HepG2 (cell line): Measurements from ENCODE around the gene DCAKD. TPM values are rescaled to one million over a fixed set of nuclear protein-coding genes. Genes with fewer than 3 reads are reported as not detected.

Experiments used
- ARNT ChIP-seq: fragments of 450-650 bp; IDR thresholded peaks from 2 replicates; pipeline ENCODE4 v1.6.1; 2017
- DPF2 ChIP-seq: sonication (generic); formaldehyde crosslinking; IDR thresholded peaks from 2 replicates; pipeline ENCODE4 v1.4.0; 2020; ENCODE audit warnings: mild to moderate bottlenecking, low read depth, missing genetic modification reagents, borderline replicate concordance
- EP300 ChIP-seq, 3 experiments: sonication (generic) in 1 of 3; formaldehyde crosslinking in 1 of 3; IDR thresholded peaks; 2 replicates each; pipeline versions ENCODE4 v1.5.1 to v1.6.1; 2011 to 2020; ENCODE audit warnings: low read depth in 2 of 3, low read length in 2 of 3, borderline replicate concordance in 1 of 3, improper control_type of control experiment in 1 of 3, mild to moderate bottlenecking in 1 of 3, missing genetic modification reagents in 1 of 3, moderate library complexity in 1 of 3
- FOXA1 ChIP-seq, 2 experiments: fragments of 450-650 bp in 1 of 2; sonication (generic) in 1 of 2; formaldehyde crosslinking in 1 of 2; IDR thresholded peaks; 2 replicates each; pipeline versions ENCODE4 v1.4.0 to v1.6.1; 2016 to 2020; ENCODE audit warnings: missing genetic modification reagents in 1 of 2
- FOXA3 ChIP-seq: IDR thresholded peaks from 2 replicates; pipeline ENCODE4 v1.6.1; 2016; ENCODE audit warnings: missing genetic modification reagents, missing compliant biosample characterization
- HOXA7 ChIP-seq: sonication (generic); formaldehyde crosslinking; IDR thresholded peaks from 2 replicates; pipeline ENCODE4 v1.8.1; 2022; ENCODE audit warnings: mild to moderate bottlenecking, missing genetic modification reagents, moderate library complexity
- IKZF4 ChIP-seq: sonication (generic); formaldehyde crosslinking; IDR thresholded peaks from 2 replicates; pipeline ENCODE4 v1.5.1; 2020; ENCODE audit warnings: borderline replicate concordance, mild to moderate bottlenecking, low read depth, missing genetic modification reagents; ENCODE audit errors: not compliant biosample characterization
- MNT ChIP-seq: fragments of 450-650 bp; IDR thresholded peaks from 2 replicates; pipeline ENCODE4 v1.6.1; 2016
- NFIB ChIP-seq: sonication (generic); formaldehyde crosslinking; IDR thresholded peaks from 2 replicates; pipeline ENCODE4 v1.9.0; 2021; ENCODE audit warnings: missing genetic modification reagents, mild to moderate bottlenecking, borderline replicate concordance
- PBX3 ChIP-seq: sonication (generic); formaldehyde crosslinking; IDR thresholded peaks from 2 replicates; pipeline ENCODE4 v1.8.1; 2023; ENCODE audit warnings: missing genetic modification reagents, inconsistent platforms, borderline replicate concordance
- RARG ChIP-seq: sonication (generic); formaldehyde crosslinking; IDR thresholded peaks from 2 replicates; pipeline ENCODE4 v1.4.0; 2020; ENCODE audit warnings: low read depth, mild to moderate bottlenecking, missing genetic modification reagents
- SCMH1 ChIP-seq: sonication (generic); formaldehyde crosslinking; IDR thresholded peaks from 2 replicates; pipeline ENCODE4 v1.9.0; 2021; ENCODE audit warnings: missing genetic modification reagents, mild to moderate bottlenecking, borderline replicate concordance
- U2AF1 ChIP-seq: fragments of 200-400 bp; formaldehyde crosslinking; optimal IDR thresholded peaks from 2 replicates; pipeline ENCODE3; 2017; ENCODE audit warnings: mild to moderate bottlenecking, low read depth, low read length
- ZFP90 ChIP-seq: sonication (generic); formaldehyde crosslinking; IDR thresholded peaks from 2 replicates; pipeline ENCODE4 v1.8.0; 2022; ENCODE audit warnings: missing genetic modification reagents, mild to moderate bottlenecking, inconsistent platforms, borderline replicate concordance
- ZNF530 ChIP-seq: sonication (generic); formaldehyde crosslinking; IDR thresholded peaks from 2 replicates; pipeline ENCODE4 v1.5.0; 2020; ENCODE audit warnings: low read depth, mild to moderate bottlenecking, missing genetic modification reagents
- ZNF569 ChIP-seq: sonication (generic); formaldehyde crosslinking; IDR thresholded peaks from 2 replicates; pipeline ENCODE4 v1.5.0; 2020; ENCODE audit warnings: mild to moderate bottlenecking, missing genetic modification reagents, moderate library complexity, borderline replicate concordance
- polyA plus RNA-seq, 8 experiments: library from polyadenylated mRNA; depleted of rRNA in 3 of 8; stranded (reverse) in 7 of 8; unstranded in 1 of 8; fragments of >200 nt; fragmentation: Illumina TruSeq in 4 of 8; extraction: Trizol in 4 of 8; gene quantifications; 2 replicates each; pipeline versions ENCODE4 v1.2.1 to v1.2.3, GENCODE V29; 2011 to 2016; ENCODE audit warnings: low read depth in 4 of 8, missing spikeins in 1 of 8, mixed read lengths in 1 of 8; ENCODE audit not compliant: insufficient read depth in 1 of 8
- total RNA-seq, 5 experiments: library from RNA; depleted of rRNA; stranded (reverse); fragments of >200 nt; fragmentation: Illumina TruSeq; extraction: Trizol; gene quantifications; 2 replicates each; pipeline ENCODE4 v1.2.3, GENCODE V29; 2016; ENCODE audit warnings: low read depth in 1 of 5
- TF ChIP-seq, protein P1 (sequence below): sonication (generic); formaldehyde crosslinking; IDR thresholded peaks from one replicate; pipeline ENCODE4 v1.5.1; 2020; ENCODE audit warnings: mild to moderate bottlenecking, missing genetic modification reagents; ENCODE audit errors: not compliant biosample characterization

Gene DCAKD
- total and polyA plus RNA-seq, 2 of the 13 experiments (the other 11 are each of a cell fraction or from before 2014, with no cell fraction given): 25.9 to 29.2 TPM

GRCh38 chr17:45018848-45019711 lies 32.4 kb downstream of the DCAKD start (continued):
- no peak for TF ChIP-seq ZNF530 (CRISPR knock-in tag)
- TF ChIP-seq NFIB (CRISPR knock-in tag): no peak
- no peak for TF ChIP-seq ZNF569 (CRISPR knock-in tag)
- no peak for TF ChIP-seq EP300 (IDR thresholded peaks at IDR 0.05; ENCODE audit: low read depth in 2 of 2, low read length in 2 of 2)
- no peak for TF ChIP-seq EP300 (CRISPR knock-in tag; IDR thresholded peaks at IDR 0.05; ENCODE audit: borderline replicate concordance)
- TF ChIP-seq HOXA7 (CRISPR knock-in tag): no peak
- no peak for TF ChIP-seq PBX3
- TF ChIP-seq DPF2 (CRISPR knock-in tag): no peak; the same call in 1 of the 2 replicates
- no peak for TF ChIP-seq IKZF4 (CRISPR knock-in tag)
- TF ChIP-seq MNT: no peak
- no peak for TF ChIP-seq FOXA3 (CRISPR knock-in tag)
- no peak for TF ChIP-seq U2AF1
- TF ChIP-seq, protein P1, sequence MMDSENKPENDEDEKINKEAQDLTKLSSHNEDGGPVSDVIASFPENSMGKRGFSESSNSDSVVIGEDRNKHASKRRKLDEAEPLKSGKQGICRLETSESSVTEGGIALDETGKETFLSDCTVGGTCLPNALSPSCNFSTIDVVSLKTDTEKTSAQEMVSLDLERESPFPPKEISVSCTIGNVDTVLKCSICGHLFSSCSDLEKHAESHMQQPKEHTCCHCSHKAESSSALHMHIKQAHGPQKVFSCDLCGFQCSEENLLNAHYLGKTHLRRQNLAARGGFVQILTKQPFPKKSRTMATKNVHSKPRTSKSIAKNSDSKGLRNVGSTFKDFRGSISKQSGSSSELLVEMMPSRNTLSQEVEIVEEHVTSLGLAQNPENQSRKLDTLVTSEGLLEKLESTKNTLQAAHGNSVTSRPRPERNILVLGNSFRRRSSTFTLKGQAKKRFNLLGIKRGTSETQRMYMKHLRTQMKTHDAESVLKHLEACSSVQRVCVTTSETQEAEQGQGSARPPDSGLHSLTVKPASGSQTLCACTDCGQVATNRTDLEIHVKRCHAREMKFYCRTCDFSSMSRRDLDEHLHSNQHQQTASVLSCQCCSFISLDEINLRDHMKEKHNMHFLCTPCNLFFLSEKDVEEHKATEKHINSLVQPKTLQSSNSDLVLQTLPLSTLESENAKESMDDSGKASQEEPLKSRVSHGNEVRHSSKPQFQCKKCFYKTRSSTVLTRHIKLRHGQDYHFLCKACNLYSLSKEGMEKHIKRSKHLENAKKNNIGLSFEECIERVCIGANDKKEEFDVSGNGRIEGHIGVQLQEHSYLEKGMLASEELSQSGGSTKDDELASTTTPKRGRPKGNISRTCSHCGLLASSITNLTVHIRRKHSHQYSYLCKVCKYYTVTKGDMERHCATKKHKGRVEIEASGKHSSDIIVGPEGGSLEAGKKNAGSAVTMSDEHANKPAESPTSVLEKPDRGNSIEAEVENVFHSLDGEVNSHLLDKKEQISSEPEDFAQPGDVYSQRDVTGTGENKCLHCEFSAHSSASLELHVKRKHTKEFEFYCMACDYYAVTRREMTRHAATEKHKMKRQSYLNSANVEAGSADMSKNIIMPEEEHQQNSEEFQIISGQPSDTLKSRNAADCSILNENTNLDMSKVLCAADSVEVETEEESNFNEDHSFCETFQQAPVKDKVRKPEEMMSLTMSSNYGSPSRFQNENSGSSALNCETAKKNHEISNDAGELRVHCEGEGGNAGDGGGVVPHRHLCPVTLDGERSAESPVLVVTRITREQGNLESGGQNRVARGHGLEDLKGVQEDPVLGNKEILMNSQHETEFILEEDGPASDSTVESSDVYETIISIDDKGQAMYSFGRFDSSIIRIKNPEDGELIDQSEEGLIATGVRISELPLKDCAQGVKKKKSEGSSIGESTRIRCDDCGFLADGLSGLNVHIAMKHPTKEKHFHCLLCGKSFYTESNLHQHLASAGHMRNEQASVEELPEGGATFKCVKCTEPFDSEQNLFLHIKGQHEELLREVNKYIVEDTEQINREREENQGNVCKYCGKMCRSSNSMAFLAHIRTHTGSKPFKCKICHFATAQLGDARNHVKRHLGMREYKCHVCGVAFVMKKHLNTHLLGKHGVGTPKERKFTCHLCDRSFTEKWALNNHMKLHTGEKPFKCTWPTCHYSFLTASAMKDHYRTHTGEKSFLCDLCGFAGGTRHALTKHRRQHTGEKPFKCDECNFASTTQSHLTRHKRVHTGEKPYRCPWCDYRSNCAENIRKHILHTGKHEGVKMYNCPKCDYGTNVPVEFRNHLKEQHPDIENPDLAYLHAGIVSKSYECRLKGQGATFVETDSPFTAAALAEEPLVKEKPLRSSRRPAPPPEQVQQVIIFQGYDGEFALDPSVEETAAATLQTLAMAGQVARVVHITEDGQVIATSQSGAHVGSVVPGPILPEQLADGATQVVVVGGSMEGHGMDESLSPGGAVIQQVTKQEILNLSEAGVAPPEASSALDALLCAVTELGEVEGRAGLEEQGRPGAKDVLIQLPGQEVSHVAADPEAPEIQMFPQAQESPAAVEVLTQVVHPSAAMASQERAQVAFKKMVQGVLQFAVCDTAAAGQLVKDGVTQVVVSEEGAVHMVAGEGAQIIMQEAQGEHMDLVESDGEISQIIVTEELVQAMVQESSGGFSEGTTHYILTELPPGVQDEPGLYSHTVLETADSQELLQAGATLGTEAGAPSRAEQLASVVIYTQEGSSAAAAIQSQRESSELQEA (CRISPR knock-in tag): peak; percentile 10
- TF ChIP-seq SCMH1 (CRISPR knock-in tag): no peak
- no peak for TF ChIP-seq FOXA1 (IDR thresholded peaks at IDR 0.05)
- no peak for TF ChIP-seq FOXA1 (CRISPR knock-in tag; IDR thresholded peaks at IDR 0.05)
- TF ChIP-seq ARNT: no peak
- no peak for TF ChIP-seq ZFP90 (CRISPR knock-in tag)
- TF ChIP-seq RARG (CRISPR knock-in tag): no peak
